Raji (cell line): ENCODE measurements around the gene TEX54.
A peak's percentile ranks its signal among the peaks of the same experiment; 100 is the strongest.

ENCODE experiments used
- POLR2A ChIP-seq: IDR thresholded peaks from 2 replicates; pipeline ENCODE4 v1.6.1; 2011; ENCODE audit warnings: low read depth, low read length, control low read depth; ENCODE audit not compliant: insufficient read depth

TEX54 gene

DNA sequence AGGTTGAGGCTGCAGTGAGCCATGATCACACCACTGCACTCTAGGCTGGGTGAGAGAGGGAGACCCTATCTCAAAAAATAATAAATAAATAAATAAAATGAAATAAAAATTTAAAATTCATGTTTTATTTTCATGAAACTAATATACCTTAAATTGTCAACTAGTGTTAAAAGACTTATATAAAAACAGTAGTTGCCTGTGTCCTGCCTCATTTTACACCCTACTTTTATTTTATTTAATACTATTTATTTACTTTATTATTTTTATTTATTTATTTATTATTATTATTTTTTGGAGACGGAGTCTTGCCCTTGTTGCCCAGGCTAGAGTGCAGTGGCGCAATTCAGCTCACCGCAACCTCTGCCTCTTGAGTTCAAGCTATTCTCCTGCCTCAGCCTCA lies 11.5 kb upstream of the TEX54 start:
- TF ChIP-seq POLR2A = no peak

DNA sequence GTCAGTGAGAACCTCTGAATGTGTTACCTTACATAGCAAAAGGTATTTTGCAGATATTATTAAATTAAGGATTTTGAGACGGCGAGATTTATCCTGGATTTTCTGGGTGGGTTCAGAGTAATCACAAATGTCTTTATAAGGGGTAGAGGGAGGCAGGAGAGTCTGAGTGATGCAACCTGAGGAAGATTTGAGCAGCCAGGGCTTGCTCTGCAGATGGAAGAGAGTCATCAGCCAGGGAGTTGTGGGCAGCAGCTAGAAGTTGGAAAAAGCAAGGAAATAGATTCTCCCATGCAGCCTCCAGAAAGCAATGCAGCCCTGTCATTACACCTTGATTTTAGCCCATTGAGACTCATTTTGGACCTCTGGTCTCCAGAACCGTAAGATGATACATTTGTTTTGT lies 10.8 kb upstream of the TEX54 start:
- TF ChIP-seq POLR2A = no peak

DNA sequence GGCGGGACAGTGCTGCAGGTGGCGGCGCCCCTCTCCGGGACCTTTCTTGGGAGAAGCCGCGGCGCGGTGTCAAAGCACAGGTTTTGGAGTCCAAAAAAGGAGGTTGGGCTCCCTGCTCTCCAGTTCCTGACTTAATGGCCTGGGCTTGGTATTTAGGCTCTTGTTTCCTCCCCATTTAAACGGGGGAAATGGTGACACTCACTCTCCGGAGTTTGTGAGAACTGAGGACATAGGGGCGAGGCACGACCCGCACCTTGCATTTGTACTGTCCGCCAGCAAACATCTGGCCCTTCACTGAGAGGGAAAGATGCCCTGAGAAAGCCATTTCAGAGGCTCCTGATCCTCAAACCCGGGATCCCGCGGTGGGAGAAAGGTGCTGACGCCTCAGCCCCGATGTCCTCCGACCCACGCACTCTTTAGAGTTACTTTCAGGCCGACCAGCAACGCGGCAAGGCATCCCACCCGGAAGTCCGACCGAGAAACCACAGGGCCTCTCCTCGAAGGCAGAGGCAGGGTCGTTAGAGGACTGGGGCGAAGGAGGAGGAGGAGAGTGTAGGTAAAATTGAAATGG lies 9.6 kb upstream of the TEX54 start:
- no peak for TF ChIP-seq POLR2A

DNA sequence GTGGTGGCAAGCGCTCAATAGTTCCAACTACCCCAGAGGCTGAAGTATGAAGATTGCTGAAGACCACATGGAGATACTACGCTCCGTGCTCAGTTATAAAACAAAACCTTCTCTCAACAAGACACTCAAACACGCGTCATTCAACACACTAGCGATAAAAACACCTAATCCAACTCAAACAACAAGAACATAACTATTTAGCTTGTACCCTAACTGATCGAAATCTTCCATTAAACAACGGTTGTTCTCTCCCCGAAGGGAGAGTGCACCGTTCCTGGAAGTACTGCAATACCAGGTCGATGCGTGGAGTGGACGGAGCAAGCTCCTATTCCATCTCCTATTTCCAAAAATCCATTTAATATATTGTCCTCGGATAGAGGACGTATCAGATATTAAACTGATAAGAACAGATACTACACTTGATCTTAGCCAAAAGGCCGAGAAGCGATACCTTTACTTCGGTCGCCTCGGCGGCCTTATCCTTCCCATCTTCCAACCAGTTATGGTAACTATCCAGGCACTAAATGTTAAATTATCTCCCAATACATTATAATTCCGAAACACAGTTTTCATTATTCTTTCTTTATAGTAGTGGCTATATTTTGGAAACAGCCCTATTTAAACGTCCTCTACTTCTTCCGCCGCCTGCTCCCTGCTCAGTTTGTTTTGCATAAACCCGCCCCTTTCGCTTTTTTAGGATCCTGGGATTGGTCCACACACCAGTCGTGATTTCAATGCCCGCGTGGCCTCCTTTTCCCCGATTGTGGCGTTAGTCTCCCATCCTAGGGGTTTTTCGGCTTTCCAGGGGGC lies 8.9 kb upstream of the TEX54 start:
- peak; percentile 100 for TF ChIP-seq POLR2A

DNA sequence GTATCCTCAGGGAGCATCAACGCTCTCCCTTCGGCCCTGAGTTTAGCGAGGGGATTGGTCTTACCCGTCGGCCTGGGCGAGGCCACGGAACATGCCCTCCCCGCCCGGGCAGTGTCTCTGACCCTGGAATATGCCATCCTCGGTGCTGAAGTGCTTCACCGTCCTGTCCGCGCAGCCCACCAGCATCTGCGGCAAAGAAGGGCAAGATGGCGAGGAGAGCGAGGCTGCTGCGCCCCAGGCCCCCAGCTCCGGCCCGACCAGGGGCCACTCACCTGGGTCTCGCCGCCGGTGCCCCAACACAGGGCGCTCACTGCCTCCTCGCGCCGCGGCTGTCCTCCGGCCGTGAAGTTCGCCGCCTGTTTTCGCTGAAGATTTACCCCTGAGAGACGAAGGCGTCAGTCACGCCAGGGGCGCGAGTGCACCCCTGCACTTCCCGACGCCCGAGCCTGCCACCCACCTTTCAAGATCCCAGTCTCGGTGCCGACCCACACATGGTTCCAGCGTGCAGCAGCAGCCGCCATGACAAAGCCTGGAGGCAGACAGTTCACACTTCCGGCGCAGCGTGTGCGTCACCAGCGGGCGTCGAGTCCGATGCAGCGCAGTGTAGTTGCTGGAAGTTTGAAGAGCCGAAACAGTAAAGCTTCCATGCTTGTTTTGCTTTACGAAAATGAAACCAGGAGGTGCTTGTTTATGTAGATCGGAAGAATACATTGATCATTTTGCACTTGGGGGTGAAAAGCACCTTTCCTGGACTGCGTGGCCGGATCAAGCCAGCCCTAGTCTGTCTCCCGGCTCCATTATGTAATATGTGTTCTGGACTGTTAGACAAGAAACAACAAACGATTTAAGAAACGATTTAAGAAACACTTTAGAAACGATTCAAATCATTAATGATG lies 6.7 kb upstream of the TEX54 start, which contains the start of gene WDR74:
Gene WDR74, minus strand, starts transcription at position 541 of the 896 bp plus-strand sequence. Its CDS starts 20 bp downstream, at position 521.
- TF ChIP-seq POLR2A = peak; percentile 98

DNA sequence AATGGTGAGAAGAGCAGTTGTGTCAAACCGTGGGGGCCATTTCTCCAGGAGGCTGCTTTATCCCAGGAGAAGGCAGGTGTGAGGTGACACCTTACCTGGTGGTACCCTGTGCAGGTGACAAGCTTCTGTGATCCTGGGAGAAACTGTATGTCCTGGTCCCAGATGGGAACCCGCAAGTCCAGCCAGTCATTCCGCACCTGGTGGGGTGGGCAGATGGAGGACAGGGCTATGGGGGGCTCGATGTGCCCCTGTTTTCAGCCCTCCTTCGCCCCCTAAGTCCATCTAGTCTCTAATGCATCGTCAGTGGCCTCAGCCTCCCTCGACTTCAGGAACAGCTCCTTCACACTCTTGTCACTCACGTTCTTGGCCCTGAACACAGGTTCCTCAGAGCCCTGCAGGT lies 2.7 kb upstream of the TEX54 start:
- TF ChIP-seq POLR2A = no peak

DNA sequence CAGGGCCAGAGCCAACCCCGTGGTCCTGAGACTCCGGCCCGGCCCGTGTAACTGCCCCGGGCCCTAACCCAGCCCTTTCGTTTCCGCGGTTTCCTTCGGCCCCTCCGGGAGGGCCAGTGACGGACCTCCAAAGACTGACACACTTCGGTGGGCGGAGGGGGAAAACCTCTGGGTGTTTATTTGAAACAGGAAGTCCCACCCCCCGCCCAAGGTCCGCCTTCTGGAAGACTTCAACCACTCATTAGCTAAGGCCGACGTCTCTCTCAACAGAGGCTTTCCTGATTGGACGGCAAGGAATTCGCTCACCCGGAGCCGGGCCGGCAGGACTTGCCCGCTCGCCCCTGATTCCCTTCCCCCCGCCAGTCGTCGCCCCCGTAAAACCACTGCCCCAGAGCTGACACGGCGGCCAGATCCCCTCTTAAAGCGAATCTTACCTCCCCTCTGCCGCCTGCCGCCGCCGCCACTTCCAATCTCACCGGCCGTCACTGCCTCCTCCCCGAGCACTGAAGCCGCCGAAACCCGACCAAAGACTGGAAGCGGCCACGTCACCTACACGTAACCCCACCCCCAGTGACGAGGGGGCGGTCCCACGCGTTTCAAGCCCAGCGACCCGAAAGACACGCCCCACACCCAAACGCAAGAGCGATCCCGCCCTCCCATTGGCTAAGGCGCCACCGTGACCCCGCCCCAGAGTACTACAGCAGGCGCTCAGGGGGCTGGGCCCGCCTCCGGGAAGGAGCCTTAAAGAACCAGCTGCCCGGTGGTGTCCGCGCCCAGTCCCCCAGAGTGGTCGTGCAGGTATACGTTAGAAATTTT lies 913 bp downstream of the TEX54 start, which contains the start of gene STX5:
Gene STX5, minus strand, starts transcription at position 532 of the 816 bp plus-strand sequence. CDS start 808 bp downstream, outside the sequence.
- TF ChIP-seq POLR2A = peak; percentile 52

DNA sequence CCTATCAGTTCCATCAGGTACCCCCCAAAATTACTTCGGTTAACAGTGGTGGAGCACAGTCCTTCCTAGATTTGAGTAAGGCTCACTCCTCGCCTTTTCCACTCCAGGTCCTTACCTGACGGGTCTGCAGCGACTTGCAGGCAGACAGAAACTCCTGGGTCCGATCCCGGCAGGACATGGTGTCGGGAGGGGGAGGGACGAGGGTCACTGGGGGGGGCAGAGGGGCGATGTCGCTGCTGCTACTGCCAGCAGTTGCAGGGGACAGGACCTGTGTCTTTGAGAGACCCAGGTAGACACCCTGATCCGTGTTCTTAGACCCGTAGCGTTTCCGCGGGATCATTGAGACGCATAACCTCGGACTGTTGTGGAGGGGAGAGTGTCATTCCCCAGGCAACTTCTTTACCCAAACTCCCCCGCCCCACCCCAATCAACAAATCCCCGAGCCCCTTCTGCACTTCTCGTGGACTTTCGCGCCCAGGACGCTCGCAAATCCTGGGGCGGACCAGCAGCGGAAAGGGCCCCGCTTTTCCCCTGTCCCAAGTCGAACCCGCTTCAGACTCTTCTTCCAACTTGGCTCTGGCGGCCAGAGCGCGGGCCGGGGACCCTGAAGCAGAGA lies 1.6 kb downstream of the TEX54 start:
- no peak for TF ChIP-seq POLR2A

DNA sequence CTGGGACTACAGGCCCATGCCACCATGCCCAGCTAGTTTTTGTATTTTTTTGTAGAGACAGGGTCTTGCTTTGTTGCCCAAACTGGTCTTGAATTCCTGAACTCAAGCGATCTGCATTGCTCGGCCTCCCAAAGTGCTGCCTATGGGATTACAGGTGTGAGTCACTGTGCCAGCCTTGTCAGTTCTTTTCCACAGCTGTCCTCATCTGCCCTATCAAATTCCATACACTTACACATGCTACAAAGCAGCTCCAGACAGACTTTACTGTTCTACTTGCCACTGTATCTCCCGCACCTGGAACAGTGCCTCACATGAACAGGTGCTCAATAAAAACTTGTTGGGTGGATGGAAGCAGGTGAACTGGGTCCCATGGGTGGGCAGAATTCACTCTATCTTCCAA lies 9.0 kb downstream of the TEX54 start:
- TF ChIP-seq POLR2A = no peak

DNA sequence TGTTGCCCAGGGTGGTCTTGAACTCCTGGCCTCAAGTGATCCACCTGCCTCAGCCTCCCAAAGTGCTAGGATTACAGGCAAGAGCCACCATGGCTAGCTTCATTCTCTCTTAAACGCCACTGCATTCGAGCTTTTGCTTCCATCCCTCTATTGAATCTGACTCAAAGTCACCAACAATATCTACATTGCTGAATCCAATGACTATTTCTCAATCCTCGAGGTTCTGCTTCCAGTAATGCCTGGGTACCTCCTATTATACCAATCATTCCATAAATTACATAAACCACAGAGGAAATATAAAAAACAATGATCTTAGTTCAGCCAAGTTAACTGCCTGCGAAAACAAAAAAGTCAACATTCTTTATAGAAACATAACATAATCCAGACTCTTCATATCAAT lies 15.5 kb downstream of the TEX54 start:
- TF ChIP-seq POLR2A = no peak

DNA sequence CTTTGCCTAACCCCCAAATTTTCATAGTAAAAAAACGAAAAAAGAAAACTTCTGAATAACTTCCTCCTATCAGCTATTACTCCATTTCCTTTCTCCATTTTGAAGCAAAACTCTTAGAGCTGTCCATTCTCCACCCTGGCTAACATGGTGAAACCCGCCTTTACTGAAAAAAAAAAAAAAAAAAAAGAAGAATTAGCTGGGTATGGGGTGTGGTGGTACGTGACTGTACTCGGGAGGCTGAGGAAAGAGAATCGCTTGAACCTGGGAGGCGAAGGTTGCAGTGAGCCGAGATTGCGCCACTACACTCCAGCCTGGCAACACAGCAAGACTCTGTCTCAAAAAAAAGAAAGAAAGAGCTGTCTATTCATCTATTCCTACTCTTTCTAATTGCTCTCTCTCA lies 16.1 kb downstream of the TEX54 start:
- no peak for TF ChIP-seq POLR2A

DNA sequence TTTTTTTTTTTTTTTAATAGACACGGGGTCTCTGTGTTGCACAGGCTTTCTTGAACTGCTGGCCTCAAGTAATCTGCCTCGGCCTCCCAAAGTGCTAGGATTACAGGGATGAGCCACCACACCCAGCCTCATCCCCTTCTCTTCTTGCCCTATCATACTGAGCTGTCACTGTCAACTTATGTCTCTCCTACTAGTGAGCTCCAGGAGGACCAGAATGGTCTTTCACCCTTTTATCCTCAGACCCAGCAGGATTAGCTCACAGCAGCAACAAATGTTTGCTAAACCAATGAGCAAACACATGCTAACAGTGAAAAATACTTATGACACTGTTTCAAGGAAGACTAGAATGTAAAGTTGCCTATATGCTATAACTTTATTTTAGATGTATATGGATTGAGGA lies 21.0 kb downstream of the TEX54 start:
- TF ChIP-seq POLR2A = no peak

DNA sequence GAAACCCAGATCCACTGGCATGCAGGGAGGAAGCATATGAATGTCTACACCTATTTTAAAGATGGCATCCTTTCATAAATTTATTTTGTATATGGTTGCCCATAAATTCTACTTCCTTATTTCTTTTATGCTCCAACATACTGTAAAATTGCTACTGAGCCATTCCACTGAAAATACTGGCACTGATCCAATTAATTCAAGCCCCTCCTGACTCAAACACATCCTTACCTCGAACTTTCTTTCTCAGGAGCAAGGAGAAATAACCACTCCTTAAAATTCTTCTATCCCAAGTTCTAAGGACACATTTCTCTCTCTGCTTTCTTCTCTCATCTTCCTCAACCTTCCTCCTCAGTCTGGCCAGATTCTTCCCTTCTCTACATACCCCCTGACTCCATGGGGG lies 21.9 kb downstream of the TEX54 start:
- TF ChIP-seq POLR2A = no peak

DNA sequence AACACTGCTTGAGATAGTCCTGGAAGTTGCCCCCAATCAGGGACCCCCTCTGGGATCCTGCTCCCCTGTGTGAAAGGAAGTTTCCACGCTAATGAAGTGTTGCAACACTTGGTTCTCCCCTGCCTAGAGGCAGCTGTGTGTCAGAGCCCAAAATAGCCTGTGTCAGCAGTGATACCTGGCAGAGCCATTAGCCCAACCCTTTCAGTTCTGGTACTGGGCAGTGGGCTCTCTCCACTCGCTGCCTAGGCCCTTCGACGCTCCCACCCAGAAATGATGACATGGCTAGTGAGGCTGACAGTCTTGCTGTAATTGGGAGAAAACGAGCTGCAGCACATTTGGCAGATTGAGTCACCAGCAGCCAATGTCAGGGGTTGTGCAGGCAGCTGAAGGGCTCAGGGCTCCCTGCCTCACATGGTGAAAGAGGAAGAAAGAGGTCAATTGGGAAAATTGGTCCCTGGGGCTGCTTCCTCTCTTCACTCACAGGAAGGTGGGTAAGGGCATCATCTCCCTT lies 26.0 kb downstream of the TEX54 start:
- TF ChIP-seq POLR2A = no peak
